Activated CD4-positive, alpha-beta T cell treated with anti-CD3 and anti-CD28 coated beads, Interleukin-2, Interleukin-4, amounts not matched to agents 100 ng/mL and 50 ng/mL, durations not matched to agents 16 hours and 8 hours (primary cell): ENCODE data around the gene FST.

ENCODE experiments used
- DNase-seq: peaks from one replicate; pipeline ENCODE4 v3.0.0-alpha.2; 2020; ENCODE audit warnings: low spot score

The FST gene

GRCh38 chr5:53480416-53481158 lies at the start of gene FST:
FST (plus strand) TSS chr5:53480629; CDS start chr5:53480792, 163 bp downstream.
- no peak for DNase-seq

GRCh38 chr5:53431665-53432064 lies 48.8 kb upstream of the FST start:
- DNase-seq, result no peak

- DNase-seq, result no peak
These were observed 47.4 kb upstream of the FST start for GRCh38 chr5:53433026-53433425.

- no peak for DNase-seq
These were observed 45.9 kb upstream of the FST start for GRCh38 chr5:53434541-53434940.

- no peak for DNase-seq
These were observed 43.8 kb upstream of the FST start for GRCh38 chr5:53436480-53437191.

- no peak for DNase-seq
These were observed 42.4 kb upstream of the FST start for GRCh38 chr5:53438079-53438478.

GRCh38 chr5:53438486-53439472 lies 41.6 kb upstream of the FST start:
- no peak for DNase-seq

- DNase-seq, result no peak
These were observed 37.5 kb upstream of the FST start for GRCh38 chr5:53442961-53443360.

GRCh38 chr5:53445569-53445968 lies 34.9 kb upstream of the FST start:
- DNase-seq, result no peak

GRCh38 chr5:53446908-53447307 lies 33.5 kb upstream of the FST start:
- no peak for DNase-seq

GRCh38 chr5:53448851-53449250 lies 31.6 kb upstream of the FST start:
- no peak for DNase-seq

- DNase-seq, result no peak
These were observed 26.3 kb upstream of the FST start for GRCh38 chr5:53453898-53454718.

GRCh38 chr5:53454719-53455000 lies 25.8 kb upstream of the FST start:
- no peak for DNase-seq

- DNase-seq, result no peak
These were observed 24.1 kb upstream of the FST start for GRCh38 chr5:53456366-53456765.

- no peak for DNase-seq
These were observed 16.4 kb upstream of the FST start for GRCh38 chr5:53463909-53464621.

- DNase-seq, result no peak
These were observed 15.7 kb upstream of the FST start for GRCh38 chr5:53464722-53465121.

- DNase-seq, result no peak
These were observed 10.3 kb upstream of the FST start for GRCh38 chr5:53469946-53470687.

GRCh38 chr5:53472279-53472678 lies 8.2 kb upstream of the FST start:
- DNase-seq, result no peak

- no peak for DNase-seq
These were observed 7.5 kb upstream of the FST start for GRCh38 chr5:53472720-53473510.

GRCh38 chr5:53473633-53474032 lies 6.8 kb upstream of the FST start:
- no peak for DNase-seq
